Panc1 (cell line): Measurements from ENCODE around the gene WDR20.

Experiments used
- POLR2AphosphoS5 ChIP-seq: IDR thresholded peaks from 2 replicates; pipeline ENCODE4 v1.6.1; 2012; ENCODE audit warnings: mild to moderate bottlenecking, low read depth, low read length, moderate library complexity
- TF ChIP-seq, protein P1 (sequence below): fragments of 450-650 bp; IDR thresholded peaks from 2 replicates; pipeline ENCODE4 v1.5.1; 2017; ENCODE audit warnings: mild to moderate bottlenecking
- TF ChIP-seq, protein P2 (sequence below), 2 experiments: IDR thresholded peaks; 2 replicates each; pipeline ENCODE4 v1.6.1; 2011 to 2012; ENCODE audit warnings: low read depth in 2 of 2, control low read depth in 1 of 2, low read length in 1 of 2, mild to moderate bottlenecking in 1 of 2, moderate library complexity in 1 of 2; ENCODE audit not compliant: insufficient read depth in 1 of 2

DNA sequence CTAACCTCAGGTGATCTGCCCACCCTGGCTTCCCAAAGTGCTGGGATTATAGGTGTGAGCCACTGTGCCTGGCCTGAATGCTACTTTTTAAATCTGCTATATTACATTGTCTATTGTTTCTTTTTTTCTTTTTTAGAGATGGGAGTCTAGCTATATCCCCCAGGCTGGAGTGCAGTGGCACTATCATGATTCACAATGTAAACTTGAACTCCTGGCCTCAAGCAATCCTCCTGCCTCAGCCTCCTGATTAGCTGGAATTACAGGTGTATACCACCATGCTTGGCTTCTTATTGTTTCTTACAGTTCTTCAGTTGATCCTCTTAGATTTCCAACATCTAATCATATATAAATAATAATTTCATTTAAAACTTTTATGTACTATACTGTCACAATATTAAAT lies 15.3 kb upstream of the WDR20 start:
- TF ChIP-seq, protein P1, sequence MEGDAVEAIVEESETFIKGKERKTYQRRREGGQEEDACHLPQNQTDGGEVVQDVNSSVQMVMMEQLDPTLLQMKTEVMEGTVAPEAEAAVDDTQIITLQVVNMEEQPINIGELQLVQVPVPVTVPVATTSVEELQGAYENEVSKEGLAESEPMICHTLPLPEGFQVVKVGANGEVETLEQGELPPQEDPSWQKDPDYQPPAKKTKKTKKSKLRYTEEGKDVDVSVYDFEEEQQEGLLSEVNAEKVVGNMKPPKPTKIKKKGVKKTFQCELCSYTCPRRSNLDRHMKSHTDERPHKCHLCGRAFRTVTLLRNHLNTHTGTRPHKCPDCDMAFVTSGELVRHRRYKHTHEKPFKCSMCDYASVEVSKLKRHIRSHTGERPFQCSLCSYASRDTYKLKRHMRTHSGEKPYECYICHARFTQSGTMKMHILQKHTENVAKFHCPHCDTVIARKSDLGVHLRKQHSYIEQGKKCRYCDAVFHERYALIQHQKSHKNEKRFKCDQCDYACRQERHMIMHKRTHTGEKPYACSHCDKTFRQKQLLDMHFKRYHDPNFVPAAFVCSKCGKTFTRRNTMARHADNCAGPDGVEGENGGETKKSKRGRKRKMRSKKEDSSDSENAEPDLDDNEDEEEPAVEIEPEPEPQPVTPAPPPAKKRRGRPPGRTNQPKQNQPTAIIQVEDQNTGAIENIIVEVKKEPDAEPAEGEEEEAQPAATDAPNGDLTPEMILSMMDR = no peak
- TF ChIP-seq POLR2AphosphoS5 = no peak
- TF ChIP-seq, protein P2, sequence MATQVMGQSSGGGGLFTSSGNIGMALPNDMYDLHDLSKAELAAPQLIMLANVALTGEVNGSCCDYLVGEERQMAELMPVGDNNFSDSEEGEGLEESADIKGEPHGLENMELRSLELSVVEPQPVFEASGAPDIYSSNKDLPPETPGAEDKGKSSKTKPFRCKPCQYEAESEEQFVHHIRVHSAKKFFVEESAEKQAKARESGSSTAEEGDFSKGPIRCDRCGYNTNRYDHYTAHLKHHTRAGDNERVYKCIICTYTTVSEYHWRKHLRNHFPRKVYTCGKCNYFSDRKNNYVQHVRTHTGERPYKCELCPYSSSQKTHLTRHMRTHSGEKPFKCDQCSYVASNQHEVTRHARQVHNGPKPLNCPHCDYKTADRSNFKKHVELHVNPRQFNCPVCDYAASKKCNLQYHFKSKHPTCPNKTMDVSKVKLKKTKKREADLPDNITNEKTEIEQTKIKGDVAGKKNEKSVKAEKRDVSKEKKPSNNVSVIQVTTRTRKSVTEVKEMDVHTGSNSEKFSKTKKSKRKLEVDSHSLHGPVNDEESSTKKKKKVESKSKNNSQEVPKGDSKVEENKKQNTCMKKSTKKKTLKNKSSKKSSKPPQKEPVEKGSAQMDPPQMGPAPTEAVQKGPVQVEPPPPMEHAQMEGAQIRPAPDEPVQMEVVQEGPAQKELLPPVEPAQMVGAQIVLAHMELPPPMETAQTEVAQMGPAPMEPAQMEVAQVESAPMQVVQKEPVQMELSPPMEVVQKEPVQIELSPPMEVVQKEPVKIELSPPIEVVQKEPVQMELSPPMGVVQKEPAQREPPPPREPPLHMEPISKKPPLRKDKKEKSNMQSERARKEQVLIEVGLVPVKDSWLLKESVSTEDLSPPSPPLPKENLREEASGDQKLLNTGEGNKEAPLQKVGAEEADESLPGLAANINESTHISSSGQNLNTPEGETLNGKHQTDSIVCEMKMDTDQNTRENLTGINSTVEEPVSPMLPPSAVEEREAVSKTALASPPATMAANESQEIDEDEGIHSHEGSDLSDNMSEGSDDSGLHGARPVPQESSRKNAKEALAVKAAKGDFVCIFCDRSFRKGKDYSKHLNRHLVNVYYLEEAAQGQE (IDR thresholded peaks at IDR 0.05; ENCODE audit: insufficient read depth in 1 of 2, low read depth in 2 of 2, low read length in 1 of 2) = no peak
